NCI-H1694 (cell line): Measurements from ENCODE around the gene TNFSF11.
"Not testable (repeated sequence)": the region's sequence is repeated elsewhere in the genome, so short reads cannot be mapped to it uniquely, and the experiment has no call there.

ENCODE experiments used
- DNase-seq: peaks from one replicate; lab custom pipeline; 2025; lab: John Stamatoyannopoulos, UW

The TNFSF11 gene, protein sequence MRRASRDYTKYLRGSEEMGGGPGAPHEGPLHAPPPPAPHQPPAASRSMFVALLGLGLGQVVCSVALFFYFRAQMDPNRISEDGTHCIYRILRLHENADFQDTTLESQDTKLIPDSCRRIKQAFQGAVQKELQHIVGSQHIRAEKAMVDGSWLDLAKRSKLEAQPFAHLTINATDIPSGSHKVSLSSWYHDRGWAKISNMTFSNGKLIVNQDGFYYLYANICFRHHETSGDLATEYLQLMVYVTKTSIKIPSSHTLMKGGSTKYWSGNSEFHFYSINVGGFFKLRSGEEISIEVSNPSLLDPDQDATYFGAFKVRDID

DNA sequence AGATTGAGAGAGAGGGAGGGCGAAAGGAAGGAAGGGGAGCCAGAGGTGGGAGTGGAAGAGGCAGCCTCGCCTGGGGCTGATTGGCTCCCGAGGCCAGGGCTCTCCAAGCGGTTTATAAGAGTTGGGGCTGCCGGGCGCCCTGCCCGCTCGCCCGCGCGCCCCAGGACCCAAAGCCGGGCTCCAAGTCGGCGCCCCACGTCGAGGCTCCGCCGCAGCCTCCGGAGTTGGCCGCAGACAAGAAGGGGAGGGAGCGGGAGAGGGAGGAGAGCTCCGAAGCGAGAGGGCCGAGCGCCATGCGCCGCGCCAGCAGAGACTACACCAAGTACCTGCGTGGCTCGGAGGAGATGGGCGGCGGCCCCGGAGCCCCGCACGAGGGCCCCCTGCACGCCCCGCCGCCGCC, at the start of gene TNFSF11:
TSS of gene TNFSF11 (plus strand) at position 142 of the 400 bp plus-strand sequence. CDS start at position 294, 152 bp downstream.
- DNase-seq: no peak

DNA sequence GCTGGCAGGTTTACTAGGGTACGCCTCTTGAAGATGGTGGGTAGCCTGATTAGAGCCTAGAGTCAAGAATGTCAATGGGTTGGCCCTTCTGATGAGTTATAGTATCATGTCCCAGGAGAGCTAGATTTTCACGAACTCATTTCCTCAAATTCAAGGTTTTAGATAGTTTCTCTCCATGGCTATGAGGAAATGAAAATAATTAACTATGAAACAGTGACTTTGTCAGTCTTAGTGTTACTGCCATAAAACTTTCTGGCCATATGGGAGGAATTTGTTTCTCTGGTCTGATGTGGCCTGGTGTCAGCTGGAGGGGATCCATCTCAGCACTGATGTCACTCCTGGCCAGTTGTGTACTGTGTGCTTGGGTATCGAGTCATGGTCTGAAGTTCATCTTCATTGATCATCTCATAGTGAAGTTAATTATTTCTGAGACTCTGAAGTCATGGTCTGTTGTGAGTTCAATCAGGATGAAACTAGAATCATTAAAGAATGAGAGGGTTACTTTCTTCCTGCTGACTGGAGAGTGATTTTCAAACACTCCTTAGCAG, 49.4 kb upstream of the TNFSF11 start:
- no peak for DNase-seq

DNA sequence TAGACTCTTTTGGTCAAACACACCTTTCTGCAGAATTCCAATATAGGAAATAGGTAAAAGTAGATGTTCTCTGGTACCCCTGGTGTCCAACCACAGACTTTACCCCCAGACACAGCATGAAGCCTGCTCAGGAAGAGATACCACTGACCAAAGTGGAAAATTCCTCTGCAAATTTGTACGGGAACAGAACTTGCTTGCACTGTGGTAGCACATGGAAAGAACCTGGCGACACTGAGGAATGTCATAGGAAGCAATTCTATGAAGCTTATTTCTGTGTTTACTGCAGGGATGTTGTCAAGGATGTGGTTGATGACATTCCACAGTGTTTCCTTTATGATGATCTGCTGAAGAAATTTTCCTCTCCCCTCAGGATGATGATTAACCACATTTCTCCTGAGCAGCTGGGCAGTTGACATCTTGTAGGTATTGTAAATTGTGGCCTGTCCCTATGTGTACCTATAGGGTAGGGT, 48.9 kb upstream of the TNFSF11 start:
- DNase-seq: no peak

DNA sequence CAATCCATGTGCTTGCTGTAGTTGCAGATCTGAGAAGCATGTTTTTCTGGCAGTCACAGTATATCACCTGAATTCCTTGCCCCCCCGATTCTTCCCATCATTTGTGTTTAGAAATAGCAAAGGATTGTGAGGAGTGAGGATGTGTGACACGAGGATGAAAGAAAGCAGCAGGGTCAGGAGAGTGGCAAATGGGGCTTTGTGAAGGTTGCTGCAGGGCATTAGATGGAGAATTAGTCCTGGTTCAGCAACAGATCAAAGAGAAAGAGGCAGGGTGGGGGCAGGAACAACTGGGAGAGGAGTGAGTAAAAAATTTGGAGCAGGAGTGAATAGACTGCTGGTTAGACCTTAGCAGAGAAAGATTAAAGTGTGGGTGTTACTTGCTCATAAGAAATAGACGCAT, 47.7 kb upstream of the TNFSF11 start:
- DNase-seq: no peak

DNA sequence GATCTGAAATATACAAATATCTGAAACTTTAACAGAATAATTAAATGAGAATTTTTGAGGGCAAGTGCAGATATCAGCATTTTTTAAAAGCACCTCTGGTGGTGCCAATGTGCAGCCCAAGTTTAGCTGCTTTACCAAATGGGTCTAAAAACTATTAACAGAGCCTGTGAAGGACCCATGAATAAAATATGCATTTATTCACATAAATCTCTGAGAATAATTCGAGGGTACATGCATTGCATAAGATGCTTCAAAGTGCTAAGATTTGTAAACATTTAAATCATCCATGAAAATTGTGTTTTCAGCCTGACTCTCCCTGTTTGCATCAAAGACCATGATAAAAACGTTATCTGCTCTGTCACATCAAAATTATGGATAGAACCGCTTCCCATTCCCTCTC, 47.1 kb upstream of the TNFSF11 start:
- DNase-seq: no peak

DNA sequence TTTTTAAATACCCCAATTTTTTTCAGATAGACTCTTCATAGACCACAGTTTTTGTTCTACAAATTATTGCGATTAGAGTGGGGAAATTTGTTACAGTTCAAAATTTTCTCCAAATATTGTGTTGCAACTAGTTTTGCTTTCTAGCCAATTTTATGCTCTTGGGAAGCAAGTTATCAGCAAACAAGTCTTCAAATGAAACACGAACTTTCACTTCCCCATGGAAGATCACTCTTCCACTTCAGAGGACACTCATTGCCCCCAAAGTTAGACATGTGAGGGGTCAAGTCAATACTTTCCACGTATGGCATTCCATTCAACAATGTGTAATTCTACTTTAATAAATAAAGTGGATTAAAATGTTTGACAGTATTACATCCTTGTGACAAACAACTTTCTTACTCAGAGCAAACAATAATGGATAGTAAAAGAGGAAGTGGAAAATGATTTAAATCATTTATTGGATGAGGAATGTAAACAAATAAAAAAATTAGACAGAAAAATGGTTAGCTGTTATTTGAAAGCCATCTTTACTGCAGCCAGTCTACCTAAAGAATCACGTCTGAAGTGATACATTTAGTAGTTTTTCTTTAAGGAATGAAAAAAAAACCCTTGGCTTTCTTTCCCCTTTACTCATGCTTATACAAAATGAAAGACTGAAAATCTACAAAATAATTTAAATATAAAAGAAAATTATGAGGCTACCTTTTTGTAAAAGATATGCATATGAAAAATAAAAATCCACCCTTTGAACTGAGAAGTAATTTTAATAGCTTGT, 41.2 kb upstream of the TNFSF11 start:
- no peak for DNase-seq

DNA sequence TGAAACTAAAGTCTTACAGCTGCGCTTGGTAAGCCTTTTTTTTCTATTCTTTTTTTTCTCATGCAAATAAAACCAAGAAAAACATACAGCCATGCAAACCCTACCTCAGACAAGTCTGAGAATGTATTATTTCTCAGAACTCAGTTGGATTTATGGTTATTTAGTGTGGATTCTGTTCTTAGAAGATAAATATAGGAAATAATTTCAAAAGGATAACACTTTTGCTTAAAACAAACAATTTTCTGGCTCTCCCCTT, 40.7 kb upstream of the TNFSF11 start:
- DNase-seq: no peak

DNA sequence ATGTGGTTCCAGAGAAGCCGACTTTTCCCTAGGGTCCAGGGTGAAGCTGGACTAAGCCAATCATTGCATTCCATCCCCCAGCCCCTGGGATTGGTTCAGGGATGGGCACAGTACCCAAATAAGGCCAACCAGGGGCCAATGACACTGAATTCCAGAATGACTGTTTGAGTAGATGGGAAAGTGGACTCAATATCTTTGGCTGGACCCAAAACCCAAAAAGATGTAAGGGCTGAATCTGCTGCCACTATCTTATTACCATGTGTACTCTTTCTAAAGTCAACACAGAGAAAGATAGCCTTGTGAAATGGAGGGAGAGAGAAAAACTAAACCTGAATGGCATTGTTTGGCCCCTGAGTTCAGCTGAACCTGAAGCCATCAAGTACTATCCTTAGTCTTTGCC, 39.2 kb upstream of the TNFSF11 start:
- DNase-seq: no peak

DNA sequence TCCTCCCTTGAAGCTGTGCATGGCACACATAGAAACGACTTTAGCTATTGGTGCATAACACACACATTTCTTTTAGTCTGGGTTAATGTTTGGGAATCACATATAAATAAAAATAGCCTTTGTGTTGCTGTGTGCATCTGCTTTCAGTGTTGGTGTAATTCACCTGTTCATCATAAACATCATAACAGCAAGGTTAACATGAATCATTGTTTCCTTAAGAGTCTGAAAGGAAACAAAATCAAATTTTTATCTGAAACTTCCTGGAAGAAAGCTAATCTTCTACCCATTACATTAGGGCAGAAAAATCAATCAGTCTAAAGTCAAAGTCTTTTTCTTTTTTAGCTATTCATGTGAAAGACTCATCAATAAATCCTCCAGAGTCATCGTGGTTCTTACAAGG, 35.0 kb upstream of the TNFSF11 start:
- DNase-seq: no peak

DNA sequence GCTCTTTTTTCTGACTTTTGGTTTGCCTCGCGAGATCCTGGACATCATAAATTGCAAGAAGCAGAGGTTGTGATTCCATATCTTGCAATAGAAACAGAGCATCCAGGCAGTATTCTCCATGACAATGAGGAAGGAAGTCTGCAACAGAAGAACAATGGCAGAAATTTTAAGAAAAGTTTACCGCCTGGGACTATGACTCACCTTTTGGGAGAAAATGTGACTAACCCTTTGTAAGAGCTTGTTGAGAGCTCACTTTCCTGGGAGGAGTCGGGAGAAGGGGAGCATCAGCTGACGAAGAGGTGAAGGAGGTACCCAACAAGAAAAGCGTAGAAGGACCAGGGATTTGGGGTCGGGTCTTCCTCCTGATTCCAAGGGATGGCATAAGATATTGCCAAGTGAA, 34.3 kb upstream of the TNFSF11 start:
- DNase-seq: no peak

DNA sequence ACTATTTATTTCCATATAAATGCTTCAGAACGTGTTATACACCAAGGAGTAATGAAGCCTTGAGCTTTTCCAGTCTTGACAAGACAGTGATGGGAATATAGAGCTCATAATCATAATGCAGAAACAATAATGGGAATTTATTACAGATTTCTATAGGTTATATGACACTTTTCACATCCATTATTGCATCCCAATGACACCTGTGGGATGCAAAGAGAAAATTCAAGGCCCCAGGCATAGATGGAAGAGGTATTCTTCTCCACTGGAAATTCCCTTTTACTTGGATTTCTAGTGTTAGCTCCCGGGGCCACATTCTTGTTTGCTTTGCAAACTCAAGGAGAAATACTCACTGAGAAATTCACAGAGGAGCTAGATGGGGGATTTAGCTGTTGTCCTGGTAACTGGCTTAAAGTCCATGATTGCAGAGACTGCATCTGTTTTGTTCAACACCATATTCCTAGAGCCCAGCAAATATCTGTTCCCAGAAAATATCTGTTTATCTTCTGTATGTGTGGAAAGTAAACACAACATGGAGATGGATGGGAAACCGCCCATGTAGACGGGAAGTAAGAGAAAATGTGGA, 30.6 kb upstream of the TNFSF11 start:
- no peak for DNase-seq

DNA sequence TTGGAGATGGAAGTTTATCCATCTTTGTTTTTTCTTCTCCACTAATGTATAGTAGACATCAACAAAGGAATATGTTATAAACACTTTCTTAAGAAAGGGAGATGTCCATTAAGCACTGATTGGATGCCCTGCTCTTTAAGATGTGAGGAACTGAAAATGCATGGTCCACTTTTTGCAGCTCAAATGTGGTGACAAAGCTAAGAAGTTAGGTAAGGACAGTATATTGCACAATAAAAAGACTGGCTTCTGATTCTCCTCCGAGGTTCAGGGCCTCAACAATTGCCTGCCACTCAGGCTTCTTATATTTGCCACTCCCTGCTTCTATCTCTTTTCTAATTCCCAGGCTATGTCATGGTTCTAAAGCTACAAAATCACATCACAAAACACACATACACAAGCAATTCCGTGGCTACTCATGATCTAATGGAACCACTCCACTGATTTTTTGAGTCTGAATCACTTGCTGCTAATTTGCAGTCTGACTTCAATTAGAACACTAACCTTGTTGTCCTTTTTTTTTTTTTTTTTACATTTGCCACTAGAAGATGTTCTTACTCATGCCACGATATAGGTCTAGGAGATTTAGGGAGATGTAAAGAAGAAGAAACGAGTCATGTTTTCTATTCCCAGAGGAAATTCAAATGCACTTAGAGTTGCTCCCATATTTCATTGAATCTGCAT, 29.6 kb upstream of the TNFSF11 start:
- no peak for DNase-seq

DNA sequence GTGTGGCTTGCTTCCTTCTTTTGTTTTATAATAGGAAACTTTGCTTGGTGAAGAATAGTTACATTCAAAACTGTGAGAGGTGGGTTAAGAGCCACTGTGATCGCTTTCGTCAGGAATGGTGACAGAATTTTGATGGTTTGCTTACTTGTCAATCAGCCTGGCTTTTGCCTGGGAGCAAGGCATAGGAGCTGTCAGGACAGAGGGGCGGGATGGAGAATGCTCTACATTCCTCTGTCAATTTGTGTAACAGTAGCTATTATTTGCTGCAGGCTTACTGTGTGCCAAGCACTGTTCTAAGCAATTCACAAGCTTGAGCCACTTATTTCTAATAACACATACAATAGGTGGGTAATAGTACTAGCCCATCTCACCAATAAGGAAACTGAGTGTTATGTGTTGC, 28.1 kb upstream of the TNFSF11 start:
- no peak for DNase-seq

DNA sequence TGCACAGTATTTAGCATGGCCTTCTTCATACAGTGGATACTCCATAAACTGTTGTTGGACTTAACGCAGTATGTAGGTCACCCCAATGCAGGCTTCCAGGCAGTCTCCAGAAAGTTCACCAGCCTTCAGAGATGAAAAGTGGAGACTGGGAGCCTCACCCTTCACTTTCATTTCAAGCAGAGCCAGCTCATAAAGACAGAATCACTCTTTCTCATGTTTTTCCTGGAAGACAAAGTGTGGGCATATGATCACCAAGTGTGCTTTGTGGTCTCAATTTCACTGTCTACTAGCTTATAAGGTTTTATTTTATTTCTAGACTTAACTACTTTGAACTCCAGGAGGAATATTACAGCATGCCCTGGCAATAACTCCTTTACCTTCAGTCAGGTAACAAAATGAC, 26.3 kb upstream of the TNFSF11 start:
- DNase-seq: no peak

DNA sequence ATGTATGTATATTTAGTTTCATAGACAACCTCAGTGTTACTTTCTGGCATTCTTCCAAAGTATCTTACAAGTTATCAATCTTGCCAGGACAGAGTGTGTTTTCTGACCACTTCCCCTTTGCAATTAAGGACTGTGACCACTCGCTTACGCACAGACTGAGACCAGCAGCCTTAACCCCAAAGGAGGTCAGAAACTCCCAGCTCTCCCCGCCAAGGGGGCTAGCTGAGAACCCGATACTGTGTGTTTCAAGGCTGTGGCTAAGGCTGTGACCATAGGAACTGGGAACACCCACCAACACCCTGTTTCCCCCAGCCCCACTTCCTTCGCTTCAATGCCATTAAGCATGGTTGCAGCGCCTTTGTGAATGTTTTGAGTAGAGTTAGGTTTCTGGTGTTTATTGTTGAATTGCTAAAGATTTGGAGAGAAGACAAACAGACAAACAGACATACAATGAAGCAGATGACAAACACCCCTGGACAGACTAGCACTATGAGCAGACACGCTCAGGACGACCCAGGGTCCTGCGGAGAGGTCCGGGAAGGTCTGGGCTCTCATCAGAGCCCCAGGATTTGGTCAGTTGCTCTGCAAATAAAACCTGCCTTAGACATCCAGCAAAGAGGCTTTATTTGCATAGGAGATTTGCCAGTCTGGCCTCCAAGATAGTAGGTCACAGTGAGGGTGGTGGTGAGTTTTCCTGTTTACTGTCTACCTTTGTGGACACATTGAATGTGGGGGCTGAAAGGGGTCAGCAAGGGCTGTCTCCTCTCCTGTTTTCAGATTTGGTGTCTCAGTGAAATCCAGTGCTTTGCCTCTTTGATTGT, 25.0 kb upstream of the TNFSF11 start:
- no peak for DNase-seq

DNA sequence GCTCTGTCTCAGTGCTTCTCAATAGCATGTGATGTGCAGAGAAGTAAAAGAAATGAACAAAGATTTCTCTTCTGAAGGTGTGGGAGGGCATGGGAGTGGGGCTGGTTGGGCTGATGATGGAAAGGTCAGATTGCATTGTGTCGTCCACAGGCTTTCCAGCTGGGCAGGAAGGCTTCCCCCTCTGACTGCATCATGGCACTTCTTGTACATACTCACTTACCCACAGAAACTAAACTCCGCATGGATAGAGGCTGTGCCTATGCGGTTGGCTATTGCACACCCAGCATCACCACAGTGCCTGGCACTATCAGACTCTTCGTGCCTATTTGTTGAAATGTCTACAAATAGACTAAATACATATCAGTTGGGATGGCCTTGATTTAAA, 24.4 kb upstream of the TNFSF11 start:
- no peak for DNase-seq

DNA sequence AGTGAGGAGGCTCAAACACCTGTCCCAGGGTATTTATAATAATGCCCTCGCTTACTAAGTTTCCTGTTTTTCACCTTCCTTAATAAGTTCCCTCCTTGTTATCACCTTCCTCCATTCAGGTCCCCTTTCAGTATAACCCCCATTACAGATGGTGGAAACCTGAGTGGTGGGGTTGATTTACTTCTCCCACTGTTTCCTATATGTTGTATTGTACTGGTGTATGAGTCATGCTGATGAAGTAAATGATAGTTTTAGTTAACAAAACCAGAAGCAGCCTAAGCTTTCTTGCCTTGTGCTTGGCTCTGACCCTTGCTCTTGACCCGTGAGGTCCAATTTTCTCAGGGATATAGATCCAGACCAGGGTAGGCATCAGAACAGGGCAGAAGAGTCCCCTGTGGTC, 22.3 kb upstream of the TNFSF11 start:
- DNase-seq: no peak

DNA sequence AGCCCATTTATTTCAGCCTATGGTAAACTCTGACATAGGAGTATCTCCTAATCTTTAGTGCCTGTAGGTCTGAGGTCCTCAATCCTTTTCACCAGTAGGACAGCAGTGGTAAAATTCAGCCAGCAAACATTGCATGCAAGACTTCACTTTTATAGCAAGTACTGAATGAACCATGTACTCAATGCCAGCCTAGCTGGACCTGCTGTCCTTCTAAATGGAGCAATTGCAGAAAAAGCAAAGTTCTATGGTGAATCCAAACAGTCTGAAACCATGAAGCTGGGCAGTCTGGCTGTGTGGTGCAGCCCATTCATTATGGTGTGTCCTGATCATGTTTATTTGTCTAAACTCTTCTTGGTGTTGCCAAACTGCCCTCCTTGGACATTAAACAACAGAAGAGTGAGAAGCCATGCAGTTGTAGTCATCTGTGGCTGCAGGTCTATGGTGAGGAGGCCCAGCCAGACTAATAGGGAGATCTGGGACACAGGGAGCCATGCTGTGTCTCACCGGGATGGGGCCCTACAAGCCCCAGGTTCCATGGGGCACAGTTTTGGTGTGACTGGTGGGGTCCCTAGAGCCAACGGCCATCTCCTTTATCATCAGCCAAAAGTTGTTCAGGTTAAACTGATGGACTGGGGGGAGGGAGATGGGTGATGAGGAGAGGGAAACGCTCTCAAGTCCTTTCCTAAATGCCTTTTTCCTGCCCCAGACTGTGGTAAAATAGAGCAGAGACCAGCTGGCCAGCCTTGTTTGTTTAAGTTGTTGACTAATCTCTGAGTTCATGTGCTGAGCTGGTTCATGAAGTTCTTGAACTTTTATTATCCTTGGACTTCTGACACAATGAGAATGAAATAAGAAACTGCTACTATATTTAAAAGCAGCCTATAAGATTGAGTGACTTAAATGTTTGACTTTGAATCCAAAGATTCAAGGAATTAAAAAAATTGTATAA, 20.6 kb upstream of the TNFSF11 start:
- DNase-seq: no peak

DNA sequence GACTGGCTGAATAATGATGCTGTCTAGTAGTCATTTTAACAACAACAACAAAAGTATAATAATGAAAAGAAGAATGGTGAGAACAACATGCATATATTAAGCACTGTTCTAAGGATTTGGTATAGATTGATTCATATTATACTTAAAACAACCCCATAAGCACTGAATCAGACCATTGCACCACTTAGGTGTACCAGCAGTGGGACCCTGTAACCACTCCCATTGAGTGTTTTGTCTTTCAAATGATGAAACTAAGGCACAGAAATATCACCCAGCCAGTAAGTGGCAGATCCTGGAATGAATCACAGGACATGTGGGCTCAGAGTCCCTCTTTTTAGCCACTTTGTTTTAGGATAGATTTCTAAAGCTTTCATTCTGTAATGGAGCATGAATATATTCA, 14.9 kb upstream of the TNFSF11 start:
- no peak for DNase-seq

DNA sequence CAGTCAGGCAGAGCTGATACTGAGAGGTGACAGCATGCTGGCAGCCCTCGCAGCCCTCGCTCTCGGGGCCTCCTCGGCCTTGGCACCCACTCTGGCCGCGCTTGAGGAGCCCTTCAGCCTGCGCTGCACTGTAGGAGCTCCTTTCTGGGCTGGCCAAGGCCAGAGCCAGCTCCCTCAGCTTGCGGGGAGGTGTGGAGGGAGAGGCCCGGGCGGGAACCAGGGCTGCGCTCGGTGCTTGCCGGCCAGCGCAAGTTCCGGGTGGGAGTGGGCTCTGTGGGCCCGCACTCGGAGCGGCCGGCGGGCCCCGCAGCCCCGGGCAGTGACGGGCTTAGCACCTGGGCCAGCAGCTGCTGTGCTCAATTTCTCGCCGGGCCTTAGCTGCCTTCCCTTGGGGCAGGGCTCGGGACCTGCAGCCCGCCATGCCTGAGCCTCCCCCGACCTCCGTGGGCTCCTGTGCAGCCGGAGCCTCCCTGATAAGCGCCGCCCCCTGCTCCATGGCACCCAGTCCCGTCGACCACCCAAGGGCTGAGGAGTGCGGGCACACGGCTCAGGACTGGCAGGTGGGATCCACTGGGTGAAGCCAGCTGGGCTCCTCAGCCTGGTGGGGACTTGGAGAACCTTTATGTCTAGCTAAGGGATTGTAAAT, 14.3 kb upstream of the TNFSF11 start:
- not testable (repeated sequence) for DNase-seq
